Right kidney (tissue), 1 donor: ENCODE results near the gene ARMC8.

Source experiments
- DNase-seq: peaks from one replicate; pipeline ENCODE4 v3.0.0-alpha.2; 2016

The ARMC8 gene

DNA sequence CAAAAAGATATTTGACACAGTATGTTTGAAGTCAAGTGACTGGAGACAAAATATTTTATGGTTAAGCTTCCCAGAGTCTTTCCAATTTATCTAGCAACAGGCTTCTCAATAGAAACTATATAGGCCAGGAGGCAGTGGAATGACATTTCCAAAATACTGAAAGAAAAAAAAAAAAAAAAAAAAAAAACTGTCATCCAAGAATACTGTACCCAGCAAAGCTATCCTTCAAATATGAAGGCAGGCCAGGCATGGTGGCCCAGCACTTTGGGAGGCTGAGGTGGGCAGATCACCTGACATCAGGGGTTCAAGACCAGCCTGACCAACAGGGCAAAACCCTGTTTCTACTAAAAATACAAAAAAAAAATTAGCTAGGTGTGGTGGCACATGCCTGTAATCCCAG lies 121.7 kb downstream of the ARMC8 start:
- no peak for DNase-seq

DNA sequence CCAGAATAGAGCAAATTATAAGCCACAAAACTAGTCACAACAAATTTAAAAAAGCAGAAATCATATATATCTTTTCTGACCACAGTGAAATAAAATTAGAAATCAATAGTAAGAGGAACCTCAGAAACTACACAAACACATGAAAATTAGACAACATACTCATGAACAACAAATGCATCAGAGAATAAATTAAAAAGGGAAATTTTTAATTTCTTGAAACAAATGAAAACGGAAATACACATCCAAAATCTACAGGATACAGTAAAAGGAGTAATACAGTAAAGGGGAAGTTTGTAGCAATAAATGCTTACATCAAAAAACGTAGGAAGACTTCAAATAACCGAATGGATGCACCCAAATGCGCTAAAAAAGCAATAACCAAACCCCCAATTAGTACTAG lies 123.4 kb downstream of the ARMC8 start:
- no peak for DNase-seq

DNA sequence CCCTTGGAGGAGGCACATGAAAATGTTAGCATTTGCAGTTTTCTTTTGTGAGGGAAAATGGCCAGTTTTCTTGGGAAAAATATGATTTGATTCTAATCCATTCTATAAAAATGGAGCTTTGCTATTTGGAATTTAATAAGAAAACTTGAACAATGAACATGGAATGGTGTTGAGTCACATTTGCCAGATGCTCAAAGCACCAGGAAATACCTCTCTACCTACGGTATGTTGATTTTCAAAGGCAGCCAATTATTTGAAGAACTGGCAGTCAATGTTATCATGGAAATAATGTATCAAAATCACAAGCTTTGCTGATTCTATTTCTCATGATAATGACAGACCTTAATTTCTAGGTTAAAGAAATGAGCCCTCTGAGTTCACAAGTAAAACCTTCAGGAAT lies 127.7 kb downstream of the ARMC8 start:
- no peak for DNase-seq

DNA sequence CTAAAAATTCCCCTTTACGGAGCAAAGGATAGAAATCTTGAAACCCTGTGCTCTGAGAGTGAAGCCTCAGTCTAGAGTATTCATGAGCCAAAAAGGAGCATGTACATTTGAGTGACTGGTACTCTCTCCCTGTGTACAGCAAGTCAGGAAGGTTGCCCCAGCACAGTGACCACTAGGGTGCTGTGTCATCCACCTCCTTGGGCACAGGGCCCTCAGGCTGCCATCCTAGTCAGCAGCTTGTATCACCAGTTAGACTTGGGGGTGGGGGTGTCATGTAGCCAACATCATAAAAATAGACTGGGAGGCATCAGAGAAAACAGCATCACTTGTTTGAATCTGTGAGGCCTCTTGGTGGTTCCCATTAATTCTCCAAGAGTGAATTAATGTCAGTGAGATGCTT lies 130.6 kb downstream of the ARMC8 start:
- no peak for DNase-seq

DNA sequence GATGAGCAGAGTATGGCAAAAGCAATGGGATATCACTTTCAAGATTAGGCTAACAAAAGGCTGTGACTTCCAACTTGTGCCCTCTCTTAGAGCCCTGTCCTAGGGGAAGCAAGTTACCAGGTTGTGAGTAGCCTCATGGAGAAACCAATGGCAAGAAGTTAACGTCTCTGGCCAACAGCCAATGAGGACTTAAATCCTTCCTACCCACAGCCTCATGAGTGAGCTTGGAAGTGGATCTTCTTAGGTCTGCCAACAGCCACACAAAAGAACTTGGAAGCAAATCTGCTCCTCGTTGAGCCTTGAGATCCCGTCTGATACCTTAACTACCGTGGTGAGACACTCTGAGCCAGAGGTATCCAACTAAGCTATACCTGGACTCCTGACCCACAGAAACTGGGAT lies 136.9 kb downstream of the ARMC8 start:
- DNase-seq = no peak

DNA sequence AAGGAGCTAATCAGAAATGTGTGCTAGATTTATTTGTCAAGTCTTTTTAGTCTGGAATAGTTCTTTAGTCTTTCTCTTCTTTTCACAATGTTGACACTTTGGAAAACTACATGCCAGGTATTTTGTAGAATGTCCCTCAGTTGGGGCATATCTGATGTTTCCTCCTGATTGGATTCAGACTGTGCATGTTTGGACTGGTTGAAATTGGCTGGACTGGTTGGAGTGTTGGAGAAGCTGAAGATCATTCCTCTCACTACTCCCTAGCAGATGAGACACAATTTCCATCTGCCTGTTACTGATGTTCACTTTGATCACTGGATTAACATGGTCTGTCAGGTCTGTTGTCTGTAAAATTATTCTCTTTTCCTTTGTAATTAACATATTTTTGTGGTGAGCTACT lies 138.9 kb downstream of the ARMC8 start:
- DNase-seq = no peak

DNA sequence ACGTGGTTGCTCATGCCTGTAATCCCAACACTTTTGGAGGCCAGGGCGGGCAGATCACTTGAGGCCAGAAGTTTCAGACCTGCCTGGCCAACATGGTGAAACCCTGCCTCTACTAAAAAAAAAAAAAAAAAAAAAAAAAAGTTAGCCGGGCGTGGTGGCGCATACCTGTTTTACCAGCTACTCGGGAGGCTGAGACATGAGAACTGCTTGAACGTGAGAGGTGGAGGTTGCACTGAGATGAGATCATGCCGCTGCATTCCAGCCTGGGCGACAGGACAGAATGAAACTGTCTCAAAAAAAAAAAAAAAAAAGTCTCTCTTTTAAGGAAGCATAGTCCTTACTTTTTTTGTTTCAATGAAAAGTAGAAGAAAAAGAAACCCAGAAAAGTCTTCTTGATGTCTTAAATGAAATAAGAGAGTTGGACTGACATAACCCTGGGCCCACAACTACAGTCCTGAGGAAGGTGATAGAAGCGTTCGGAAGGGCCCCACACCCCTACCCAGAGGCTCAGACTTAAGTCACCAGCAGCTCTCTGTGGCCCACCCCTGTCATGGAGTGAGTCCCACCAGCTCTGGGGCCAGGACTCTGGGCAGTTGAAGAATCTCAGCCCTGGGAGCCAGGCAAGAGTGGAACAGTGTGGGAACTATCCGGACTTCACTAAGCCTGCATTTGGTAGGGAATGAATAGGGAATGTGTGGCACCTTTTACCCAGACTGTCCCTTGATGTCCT lies 139.9 kb downstream of the ARMC8 start:
- no peak for DNase-seq

DNA sequence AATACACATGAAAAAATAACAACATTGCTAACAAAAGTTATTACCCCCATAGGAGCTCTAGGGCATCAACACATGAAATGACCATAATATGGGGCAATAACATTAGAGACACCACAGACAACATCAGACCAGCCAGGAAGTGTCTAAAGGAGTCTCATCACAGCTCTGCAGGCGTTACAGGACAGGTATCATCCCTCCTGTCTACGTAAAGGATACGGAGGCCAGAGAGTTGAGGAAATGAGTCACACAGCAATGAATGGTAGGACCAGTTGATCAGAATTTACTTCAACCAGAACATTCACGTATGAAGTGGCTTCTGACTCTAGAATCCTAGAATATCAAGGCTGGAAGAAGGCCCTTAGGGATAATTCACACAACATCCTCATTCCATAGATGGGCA lies 140.7 kb downstream of the ARMC8 start:
- no peak for DNase-seq

DNA sequence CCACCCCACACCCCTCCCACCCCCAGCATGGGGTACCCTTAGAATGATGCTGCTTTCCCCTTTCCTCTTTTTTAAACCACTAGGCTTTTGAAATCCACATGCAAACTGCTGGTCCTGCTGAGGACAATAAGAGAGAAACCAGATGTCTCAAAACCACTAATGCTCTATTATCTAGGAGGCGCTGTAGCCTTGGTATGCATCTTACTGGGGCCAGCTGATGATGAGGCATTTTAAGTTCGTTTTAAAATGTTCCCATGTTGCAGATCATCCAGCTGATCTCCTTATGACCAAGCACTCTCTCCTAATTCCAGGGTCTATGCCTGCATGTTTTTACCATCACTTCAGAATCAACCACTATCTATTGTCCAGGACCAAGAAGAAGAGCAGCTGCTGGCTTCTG lies 141.2 kb downstream of the ARMC8 start:
- DNase-seq = no peak

DNA sequence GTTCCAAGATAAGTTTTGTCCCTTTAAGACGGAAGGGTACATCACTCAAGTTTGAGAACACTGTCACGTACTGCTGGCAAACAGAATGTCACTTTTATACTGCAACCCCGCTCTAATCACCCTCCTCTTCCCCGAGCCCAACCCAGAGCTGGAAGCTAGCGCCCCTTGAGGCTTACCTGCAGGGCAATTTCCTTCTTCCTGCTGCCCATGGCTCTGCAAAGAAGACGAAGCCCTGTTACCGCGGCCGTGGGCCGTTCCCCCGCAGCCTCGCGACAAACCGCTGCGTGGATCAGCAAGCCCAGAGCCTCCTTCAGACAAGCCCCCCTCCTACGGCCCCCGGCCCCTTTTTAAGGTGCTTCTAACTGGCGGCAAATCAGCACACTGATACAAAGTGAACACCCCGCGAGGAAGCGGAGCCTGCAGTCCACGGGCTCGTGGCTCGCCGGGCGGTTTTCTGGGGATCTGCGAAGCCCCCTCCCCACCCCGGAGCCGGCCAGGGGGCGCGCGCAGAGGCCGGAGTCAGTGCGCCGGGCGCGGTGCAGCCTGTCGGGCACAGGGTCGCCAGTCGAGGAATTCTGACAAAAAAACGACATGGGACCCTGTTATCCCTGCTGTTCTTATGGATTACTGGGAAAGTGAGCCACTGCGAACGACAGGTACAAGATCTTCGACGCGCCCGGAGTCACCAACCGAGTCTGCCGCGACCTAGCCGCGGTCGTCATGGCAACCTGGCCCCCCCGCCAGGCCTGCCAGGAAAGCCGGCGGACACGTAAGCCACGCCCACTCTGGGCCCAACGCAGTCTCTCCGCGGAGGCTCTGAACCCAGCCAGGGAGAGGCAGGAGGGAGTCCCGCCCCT lies 142.3 kb downstream of the ARMC8 start, which contains the start of gene NME9:
NME9 (minus strand) TSS at position 725 of the 857 bp plus-strand sequence; CDS start at position 209, 516 bp downstream.
- peak; percentile 79 for DNase-seq

DNA sequence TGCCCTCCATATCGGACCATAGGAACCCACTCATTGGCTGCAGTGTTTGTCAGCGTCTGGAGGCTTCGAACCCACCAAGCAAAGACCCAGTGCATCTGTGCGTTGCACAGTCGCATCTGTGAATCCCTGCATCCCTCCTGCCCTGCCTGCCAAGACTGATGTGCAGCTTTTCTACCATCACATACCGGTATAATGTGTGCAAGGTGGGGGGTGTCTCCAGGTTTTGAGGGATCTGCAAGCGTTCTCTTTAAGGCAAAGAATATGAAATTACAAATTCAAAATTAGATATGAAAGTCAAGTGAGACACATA lies 142.8 kb downstream of the ARMC8 start:
- DNase-seq = no peak

DNA sequence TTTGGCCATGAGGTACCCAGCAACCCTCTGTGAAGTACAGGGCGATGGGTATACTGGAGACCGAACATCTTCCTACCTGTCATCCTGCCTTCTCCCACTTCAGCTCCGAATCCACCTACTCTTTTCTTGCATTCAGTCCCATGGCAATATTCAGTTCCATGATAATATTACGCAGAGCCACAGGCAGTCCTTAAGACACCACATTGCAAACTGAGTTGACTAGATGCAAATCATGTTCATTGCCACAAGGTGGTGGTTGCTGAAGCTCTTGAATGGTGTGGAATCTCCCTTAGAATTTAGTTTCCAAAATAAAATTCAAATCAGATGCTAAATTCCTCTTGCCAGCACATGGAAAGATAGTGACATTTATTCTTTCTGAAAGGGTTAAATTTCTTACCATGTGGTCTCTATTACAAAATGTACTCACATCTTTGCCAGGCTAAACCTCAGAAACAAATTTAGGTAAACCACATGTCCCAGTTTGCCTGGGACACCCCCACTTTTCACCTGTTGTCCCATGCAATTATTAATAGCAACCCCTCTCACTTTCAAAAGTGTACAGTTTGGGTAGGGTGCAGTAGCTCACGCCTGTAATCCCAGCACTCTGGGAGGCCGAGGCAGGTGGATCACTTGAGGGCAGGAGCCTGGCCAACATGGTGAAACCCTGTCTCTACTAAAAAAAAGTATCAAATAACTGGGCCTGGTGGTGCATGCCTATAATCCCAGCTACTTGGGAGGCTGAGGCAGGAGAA lies 144.2 kb downstream of the ARMC8 start:
- DNase-seq = no peak

DNA sequence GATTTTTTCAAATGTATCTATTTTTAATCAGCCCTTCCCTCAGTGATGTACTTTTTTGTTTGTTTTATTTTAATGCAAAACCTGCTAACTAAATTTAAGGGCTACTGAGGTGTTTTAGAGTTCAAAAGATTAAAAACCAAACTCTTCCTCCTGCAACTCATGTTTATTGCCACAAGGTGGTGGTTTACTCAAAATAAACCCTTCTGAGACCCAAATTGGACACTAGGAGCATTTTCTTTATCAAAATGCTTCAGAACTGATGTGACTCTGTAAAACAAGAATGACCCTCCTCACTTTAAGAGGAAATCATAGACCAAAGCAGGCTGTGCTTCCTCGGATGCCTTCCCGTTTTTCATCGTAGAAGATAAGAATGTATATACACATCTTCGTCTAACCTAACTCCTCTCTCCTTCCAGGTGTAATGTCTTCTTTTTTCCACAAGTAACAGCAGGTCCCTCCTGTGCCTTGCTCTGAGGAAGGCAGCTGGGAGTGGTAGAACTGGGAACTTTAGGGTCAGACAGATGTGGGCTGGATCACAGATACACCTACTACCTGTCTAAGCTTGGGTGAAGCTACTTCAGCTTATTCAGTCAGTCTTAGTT lies 145.5 kb downstream of the ARMC8 start:
- no peak for DNase-seq

DNA sequence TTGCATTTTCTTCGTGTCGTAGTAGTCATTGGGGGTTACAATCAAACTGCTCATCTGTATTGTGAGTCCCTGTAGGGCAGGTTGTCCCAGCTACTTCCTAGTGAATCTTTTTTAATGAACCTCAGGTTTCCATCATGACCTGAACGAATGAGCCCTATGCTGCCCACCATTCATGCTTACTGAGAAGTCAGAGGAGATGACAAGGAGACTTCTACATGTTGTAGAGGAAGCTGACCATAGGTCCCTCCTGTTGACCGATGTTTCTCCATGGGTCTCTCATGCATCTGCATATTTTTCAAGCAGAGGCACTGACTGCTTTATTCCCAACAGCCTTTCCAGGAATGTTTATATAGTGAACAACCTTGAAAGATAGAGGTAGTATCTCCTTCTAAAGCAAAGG lies 147.5 kb downstream of the ARMC8 start:
- no peak for DNase-seq

DNA sequence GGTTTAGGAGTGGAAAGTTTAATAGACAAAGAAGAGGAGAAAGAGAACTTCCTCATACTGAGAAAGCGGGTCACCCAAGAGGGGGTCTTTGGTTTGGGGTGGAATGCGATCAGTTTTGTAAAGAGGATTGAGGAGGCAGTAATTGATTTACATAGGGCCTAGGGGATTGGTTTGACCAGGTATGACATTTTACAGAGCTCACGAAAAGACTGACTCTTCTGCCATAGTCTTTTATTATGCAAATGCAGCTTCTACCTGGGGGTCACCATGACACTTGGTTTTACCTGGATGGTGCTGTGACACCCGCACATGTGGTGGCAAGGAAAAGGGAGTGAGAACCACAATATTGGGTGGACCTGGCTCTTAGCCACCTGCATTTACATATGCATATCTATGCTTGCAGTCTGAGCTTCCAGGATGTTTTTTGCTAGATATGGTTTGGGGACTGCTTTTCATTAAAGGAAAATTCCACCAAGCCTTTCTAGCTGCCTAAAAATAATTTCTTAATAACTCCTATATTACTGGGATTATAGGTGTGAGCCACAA lies 149.4 kb downstream of the ARMC8 start:
- no peak for DNase-seq

DNA sequence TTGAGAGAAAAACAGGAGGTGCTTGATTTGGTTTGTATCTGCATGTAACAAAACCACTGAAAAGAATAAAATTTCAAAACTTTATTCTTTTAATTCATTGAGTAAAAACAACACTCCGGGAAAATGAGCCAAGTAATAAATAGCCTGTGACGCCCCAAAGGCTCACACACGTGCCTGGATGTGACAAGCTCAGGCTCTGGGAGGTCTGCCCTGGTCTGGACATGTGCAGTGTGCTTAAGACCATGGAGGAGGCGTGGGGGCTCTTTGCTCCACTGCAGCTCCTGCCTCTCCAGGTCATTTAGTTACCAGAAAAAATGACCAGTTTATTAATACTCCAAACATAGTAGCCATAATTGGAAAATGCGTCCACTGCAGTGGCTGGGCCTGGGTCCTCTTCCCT lies 151.1 kb downstream of the ARMC8 start:
- DNase-seq = no peak

DNA sequence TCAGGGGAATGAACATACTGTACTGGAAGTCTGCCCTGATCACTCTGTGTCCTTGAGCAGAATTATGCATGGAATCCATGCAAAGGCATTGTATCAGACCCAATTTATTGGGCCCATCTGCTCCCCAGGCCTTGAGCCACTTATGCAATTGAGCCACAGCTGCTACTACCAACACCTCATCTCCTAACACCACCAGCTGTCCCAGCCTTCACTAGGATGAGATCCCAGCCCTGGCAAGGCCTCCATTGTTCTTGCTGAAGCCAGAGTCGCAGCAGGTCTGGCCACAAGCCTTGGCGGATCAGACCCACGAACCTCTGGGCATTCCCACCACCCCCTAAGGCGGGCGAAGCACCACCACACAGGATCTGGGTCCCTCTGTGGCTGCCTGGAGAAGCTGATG lies 151.7 kb downstream of the ARMC8 start:
- no peak for DNase-seq

DNA sequence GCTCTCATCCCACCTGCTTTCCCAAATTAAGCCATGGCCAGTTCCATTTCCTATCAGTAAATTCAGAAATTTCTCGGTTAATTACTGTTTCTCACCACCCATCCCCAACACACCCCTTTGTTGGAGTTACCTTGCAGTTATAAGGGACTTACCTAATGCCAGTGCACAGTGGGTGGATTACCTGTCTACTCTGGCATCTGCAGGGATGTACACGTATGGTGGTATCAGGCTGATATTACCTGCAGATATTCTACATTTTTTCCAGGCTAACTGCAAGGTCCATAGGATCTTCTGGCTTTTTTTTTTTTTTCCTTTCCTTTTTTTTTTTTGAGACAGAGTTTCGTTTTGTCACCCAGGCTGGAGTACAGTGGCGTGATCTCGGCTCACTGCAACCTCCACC lies 153.4 kb downstream of the ARMC8 start:
- DNase-seq = no peak

DNA sequence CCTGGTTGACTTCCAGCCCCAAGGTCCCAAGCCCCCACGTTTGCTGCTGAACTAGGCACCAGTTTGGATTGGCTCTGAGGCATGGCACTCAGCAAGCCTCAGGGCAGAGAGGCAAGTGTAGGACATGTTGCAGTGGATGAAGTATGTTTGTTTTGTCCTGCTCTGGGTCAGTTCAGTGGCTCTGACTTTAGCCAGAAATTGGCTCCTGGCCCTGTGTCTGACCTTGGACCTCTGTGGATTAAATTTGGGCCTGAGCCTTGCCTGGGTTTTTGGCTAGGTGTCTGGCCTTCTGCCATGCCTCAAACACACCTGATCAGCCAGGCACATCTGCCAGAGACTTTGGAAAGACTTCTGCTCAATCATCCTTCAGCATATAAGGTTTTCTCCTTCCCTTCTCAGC lies 157.7 kb downstream of the ARMC8 start:
- DNase-seq = no peak
